GM18511 (cell line): Measurements from ENCODE around the gene G0S2.

ENCODE experiments used
- ATAC-seq: cut with Tn5 transposase; IDR thresholded peaks from one replicate; pipeline ENCODE4 v1.9.1; 2021; ENCODE audit warnings: mild to moderate bottlenecking, moderate library complexity; ENCODE audit not compliant: unreplicated experiment

G0S2 gene, protein sequence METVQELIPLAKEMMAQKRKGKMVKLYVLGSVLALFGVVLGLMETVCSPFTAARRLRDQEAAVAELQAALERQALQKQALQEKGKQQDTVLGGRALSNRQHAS

GRCh38 chr1:209674957-209675564 is at the start of gene G0S2:
G0S2 (plus strand) TSS chr1:209675412; CDS start chr1:209675685, 273 bp downstream.
- ATAC-seq, result no peak

GRCh38 chr1:209625791-209626285 is 49.4 kb upstream of the G0S2 start:
- no peak for ATAC-seq

- ATAC-seq, result no peak
Measured at GRCh38 chr1:209626346-209627026, 48.7 kb upstream of the G0S2 start.

- ATAC-seq, result peak; percentile 16
Measured at GRCh38 chr1:209627027-209627731, 48.0 kb upstream of the G0S2 start.

- peak; percentile 85 for ATAC-seq
Measured at GRCh38 chr1:209627732-209628196, 47.4 kb upstream of the G0S2 start.

DNA sequence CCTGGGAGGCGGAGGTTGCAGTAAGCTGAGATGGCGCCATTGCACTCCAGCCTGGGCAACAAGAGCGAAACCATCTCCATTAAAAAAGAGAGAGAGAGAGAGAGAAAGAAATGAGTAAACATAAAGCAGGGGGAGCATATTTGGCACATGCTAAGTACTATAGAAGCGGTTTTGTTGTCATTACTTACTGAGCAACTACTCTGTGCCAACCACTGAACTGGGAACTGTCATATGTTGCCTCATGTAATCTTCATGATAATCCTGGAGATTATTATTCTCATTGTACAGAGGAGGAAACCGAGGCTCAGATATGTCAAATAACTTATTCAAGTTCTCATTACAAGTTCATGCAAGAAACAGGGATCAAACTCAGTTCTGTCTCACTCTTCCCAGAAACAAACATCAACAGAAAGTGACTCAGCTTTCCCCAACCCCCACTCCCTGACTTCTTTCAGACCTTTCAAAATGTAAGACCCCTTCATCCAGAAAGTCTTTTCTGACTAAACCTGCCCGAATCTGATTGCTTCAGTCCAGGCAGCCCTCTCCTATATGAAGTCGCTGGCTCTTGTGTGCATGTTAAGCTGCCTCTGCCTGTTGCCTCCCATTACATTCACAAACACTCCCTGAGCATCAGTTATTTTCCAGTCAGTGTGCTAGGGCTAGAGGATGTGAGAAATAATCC is 46.5 kb upstream of the G0S2 start:
- no peak for ATAC-seq

DNA sequence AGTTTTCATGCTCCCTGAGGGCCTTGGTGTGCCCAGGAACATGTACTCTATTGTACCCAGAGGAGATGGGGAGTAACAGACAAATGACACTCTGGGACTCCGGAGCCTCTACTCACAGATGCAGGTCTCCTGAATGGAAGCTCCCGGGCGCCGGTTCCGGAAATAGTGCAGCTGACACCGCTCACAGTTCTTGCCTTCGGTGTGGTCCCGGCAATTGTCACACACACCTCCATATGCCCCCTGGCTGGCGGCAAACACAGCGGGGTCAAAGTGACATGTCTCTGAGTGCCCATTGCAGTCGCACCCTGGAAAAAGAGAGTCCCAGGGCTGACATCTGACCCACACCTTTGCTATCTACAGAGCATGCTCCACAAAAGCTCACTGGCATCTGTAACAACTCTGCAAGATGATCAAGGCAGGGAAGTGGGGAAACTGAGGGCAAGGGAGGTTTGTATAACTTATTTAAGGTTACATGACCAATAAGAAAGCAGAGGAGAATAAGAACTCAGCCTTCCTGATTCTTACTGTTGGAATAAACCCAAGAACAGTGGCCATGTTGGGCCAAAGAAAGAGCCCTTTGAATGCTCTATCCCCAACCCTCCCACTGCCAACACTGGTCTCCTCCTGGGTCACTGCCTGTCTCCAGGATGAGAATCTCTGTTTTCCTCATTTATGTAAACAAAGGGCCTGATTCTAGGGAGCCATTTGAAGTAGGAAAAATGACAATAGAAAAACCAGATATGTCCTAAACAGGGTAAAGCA is 45.4 kb upstream of the G0S2 start:
- no peak for ATAC-seq

GRCh38 chr1:209630383-209631225 is 44.6 kb upstream of the G0S2 start:
- ATAC-seq, result no peak

- ATAC-seq, result peak; percentile 64
Measured at GRCh38 chr1:209633335-209633997, 41.7 kb upstream of the G0S2 start.

DNA sequence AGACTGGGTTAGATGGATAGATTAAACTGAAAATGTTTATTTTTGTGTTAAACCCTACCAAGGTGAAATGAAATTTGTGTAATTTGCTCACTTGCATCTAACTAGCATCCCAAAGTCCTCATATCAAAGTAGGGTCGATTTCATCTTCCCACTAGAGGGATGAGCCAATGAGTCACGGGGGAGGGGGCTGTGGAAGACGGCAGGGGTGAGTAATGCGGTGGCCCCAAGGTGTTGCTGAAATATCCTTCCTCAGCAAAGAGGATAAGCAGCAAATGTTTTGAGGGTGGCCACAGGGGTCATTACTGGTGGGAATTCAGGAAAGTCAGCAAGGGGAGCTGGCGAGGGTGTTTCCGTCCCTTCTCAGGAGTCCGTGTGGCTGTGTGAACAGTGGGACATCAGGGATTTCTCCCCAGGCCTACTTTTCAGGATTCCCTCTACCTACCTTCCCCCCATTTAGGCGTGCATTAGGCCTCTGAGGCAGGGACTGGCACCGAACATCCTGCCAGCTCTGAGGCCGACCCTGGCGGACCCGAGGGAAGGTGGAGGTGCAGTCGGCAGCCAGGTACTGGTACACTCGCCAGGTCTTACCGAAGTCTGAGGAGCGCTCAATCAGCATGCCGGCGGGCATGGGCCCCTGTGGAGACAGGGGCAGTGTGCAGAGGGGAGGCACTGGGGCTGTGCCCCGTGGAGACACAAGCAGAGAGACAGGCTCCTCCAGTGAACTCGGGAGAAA is 41.0 kb upstream of the G0S2 start:
- no peak for ATAC-seq

- no peak for ATAC-seq
Measured at GRCh38 chr1:209635850-209636249, 39.4 kb upstream of the G0S2 start.

DNA sequence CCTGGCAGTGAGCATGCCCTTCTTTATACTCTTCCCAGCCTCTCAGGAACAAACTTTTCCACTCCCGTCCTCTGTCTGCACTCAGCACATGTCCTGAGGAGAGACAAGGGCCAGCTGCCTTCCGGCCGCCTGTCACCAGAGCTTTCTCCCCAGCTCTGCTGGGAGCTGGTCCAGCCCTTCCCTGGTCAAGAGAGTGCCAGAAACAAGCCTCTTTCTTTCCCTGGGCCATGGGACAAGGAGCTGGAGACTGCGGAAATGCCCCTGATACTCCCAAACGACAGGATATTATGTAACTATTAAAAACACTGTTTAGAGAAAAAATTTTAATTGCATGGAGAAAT is 33.4 kb upstream of the G0S2 start:
- no peak for ATAC-seq

DNA sequence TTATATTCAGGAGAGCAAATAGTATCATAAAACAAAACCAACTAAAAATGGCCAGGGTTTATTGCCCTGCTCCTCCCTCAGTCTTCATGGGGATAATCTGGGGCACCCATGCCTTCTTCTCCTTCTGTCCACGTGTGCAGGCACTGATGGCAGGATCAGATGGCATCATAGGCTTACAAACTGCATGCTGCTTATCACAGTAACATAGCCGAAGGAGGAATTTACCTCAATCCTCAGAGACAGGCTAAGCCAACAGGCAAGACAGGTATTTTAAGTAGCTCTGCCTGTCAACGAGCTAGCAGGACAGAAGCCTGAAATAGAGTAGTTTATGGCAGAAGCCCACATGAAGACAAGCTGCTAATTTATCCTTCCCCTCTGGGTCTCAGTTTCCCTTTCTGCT is 32.4 kb upstream of the G0S2 start:
- ATAC-seq, result no peak

GRCh38 chr1:209643285-209644020 is 31.8 kb upstream of the G0S2 start:
- no peak for ATAC-seq

- ATAC-seq, result no peak
Measured at GRCh38 chr1:209645574-209646452, 29.4 kb upstream of the G0S2 start.

DNA sequence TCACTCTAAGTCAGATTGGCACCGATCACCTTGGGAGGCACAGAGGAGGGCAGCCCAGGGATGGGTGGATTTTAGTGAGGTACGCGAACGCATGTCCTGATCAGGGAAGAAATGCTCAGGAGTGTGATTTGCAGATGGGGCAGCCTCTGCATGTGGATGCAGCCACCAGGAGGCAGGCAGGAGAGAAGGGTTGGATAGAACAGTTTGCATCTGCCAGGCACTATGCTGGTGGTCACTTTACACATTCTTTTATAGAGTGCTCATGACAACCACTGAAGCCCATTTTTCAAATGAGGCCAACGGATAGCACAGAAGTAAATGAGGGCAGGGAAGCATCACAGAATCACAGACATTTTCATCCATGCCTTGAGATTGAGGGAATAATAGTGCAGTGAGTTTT is 28.7 kb upstream of the G0S2 start:
- no peak for ATAC-seq

GRCh38 chr1:209647156-209647555 is 28.1 kb upstream of the G0S2 start:
- ATAC-seq, result no peak
